Right lobe of liver (tissue), 4 donors: ENCODE measurements around the gene CDK8.

Source experiments
- POLR2A ChIP-seq: fragments of 450-650 bp; IDR thresholded peaks from one replicate; pipeline ENCODE4 v1.6.1; 2017; ENCODE audit warnings: antibody characterized with exemption, mild to moderate bottlenecking
- TF ChIP-seq, protein P1 (sequence below), 4 donors: fragments of 200-600 bp in 3 of 4; fragments of 450-650 bp in 1 of 4; IDR thresholded peaks; one replicate each; pipeline versions ENCODE4 v1.5.1 to v1.8.0; 2016 to 2022; ENCODE audit warnings: antibody characterized with exemption in 4 of 4, mild to moderate bottlenecking in 2 of 4
- donor health status: DM: no; HTN: no; CAD: no.
- donor health status: DM: no; HTN: no; CAD: no.
- donor health status: DM: no; HTN: yes; CAD: no.

GRCh38 chr13:26445092-26445491 is 191.2 kb downstream of the CDK8 start:
- TF ChIP-seq, protein P1, sequence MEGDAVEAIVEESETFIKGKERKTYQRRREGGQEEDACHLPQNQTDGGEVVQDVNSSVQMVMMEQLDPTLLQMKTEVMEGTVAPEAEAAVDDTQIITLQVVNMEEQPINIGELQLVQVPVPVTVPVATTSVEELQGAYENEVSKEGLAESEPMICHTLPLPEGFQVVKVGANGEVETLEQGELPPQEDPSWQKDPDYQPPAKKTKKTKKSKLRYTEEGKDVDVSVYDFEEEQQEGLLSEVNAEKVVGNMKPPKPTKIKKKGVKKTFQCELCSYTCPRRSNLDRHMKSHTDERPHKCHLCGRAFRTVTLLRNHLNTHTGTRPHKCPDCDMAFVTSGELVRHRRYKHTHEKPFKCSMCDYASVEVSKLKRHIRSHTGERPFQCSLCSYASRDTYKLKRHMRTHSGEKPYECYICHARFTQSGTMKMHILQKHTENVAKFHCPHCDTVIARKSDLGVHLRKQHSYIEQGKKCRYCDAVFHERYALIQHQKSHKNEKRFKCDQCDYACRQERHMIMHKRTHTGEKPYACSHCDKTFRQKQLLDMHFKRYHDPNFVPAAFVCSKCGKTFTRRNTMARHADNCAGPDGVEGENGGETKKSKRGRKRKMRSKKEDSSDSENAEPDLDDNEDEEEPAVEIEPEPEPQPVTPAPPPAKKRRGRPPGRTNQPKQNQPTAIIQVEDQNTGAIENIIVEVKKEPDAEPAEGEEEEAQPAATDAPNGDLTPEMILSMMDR (IDR thresholded peaks at IDR 0.05): no peak
- TF ChIP-seq POLR2A: no peak
